Stimulated activated CD8-positive, alpha-beta memory T cell treated with anti-CD3 and anti-CD28 coated beads, Interleukin-4, amount 100 ng/mL, for 4 hours (primary cell): Measurements from ENCODE around the gene STAT4.

Source experiments
- DNase-seq, 2 donors: peaks; one replicate each; pipeline ENCODE4 v3.0.0-alpha.2; 2020; ENCODE audit warnings: low read depth in 2 of 2, low spot score in 1 of 2

The STAT4 gene

GRCh38 chr2:191018643-191019119, 132.1 kb downstream of the STAT4 start:
- DNase-seq = no peak

GRCh38 chr2:191018048-191018447, 132.7 kb downstream of the STAT4 start:
- DNase-seq = no peak

- DNase-seq = no peak
Measured at GRCh38 chr2:191015831-191016230, 135.0 kb downstream of the STAT4 start.

GRCh38 chr2:191015239-191015638, 135.6 kb downstream of the STAT4 start:
- DNase-seq = no peak

- no peak for DNase-seq
Measured at GRCh38 chr2:191014653-191015020, 136.2 kb downstream of the STAT4 start.

- peak; percentile 93 for DNase-seq
Measured at GRCh38 chr2:191013932-191014652, 136.7 kb downstream of the STAT4 start, which contains the start of gene STAT1. STAT1 (minus strand) TSS chr2:191014171; CDS start chr2:191010003, 4,168 bp downstream.

- DNase-seq = no peak
Measured at GRCh38 chr2:191013682-191013931, 137.2 kb downstream of the STAT4 start.

GRCh38 chr2:191012845-191013681, 137.7 kb downstream of the STAT4 start:
- DNase-seq = no peak

GRCh38 chr2:191012346-191012745, 138.4 kb downstream of the STAT4 start:
- no peak for DNase-seq

GRCh38 chr2:191010887-191011885, 139.6 kb downstream of the STAT4 start:
- no peak for DNase-seq

- no peak for DNase-seq
Measured at GRCh38 chr2:191009541-191010374, 141.0 kb downstream of the STAT4 start.

GRCh38 chr2:191008286-191008685, 142.5 kb downstream of the STAT4 start:
- no peak for DNase-seq

GRCh38 chr2:191006997-191007783, 143.6 kb downstream of the STAT4 start:
- no peak for DNase-seq

GRCh38 chr2:191006297-191006696, 144.5 kb downstream of the STAT4 start:
- no peak for DNase-seq

GRCh38 chr2:191003405-191004309, 147.1 kb downstream of the STAT4 start:
- no peak for DNase-seq

- DNase-seq = no peak
Measured at GRCh38 chr2:191001624-191002023, 149.2 kb downstream of the STAT4 start.

- DNase-seq = no peak
Measured at GRCh38 chr2:191001032-191001431, 149.8 kb downstream of the STAT4 start.

GRCh38 chr2:190999949-191000665, 150.7 kb downstream of the STAT4 start:
- DNase-seq = no peak
